WERI-Rb-1 (cell line): ENCODE data around the gene C16orf46.
A peak's percentile ranks its signal among the peaks of the same experiment; 100 is the strongest.

Experiments
- DNase-seq: peaks from one replicate; pipeline ENCODE4 v3.0.0-alpha.2; 2020
- H3K27ac ChIP-seq: fragments of 250-450 bp; sonication (Bioruptor Pico); 2 replicates; pipeline ENCODE4 v1.5.1; 2020; ENCODE audit warnings: mild to moderate bottlenecking, moderate library complexity
- H3K27me3 ChIP-seq: fragments of 250-450 bp; sonication (Bioruptor Pico); 2 replicates; pipeline ENCODE4 v1.5.1; 2021; ENCODE audit warnings: mild to moderate bottlenecking, low read depth, moderate library complexity; ENCODE audit not compliant: insufficient read depth, severe bottlenecking
- H3K36me3 ChIP-seq: fragments of 250-450 bp; sonication (Bioruptor Pico); 2 replicates; pipeline ENCODE4 v1.5.1; 2020; ENCODE audit warnings: mild to moderate bottlenecking, moderate library complexity
- H3K4me3 ChIP-seq: 2 replicates; pipeline ENCODE4 v1.5.1; 2011; ENCODE audit warnings: low read depth, mild to moderate bottlenecking, control low read depth, low read length
- H3K9me3 ChIP-seq: fragments of 250-450 bp; sonication (Bioruptor Pico); 2 replicates; pipeline ENCODE4 v1.5.1; 2021; ENCODE audit warnings: mild to moderate bottlenecking, moderate library complexity; ENCODE audit not compliant: severe bottlenecking
- CTCF ChIP-seq: IDR thresholded peaks from 2 replicates; pipeline ENCODE4 v1.5.1; 2011; ENCODE audit warnings: low read depth, mild to moderate bottlenecking, control low read depth, inconsistent platforms, low read length

Gene C16orf46

GRCh38 chr16:81099958-81100357, 22.9 kb upstream of the C16orf46 start:
- H3K36me3 ChIP-seq, result no peaks in the 10 kb centered on the region
- no peak overlapping the region for H3K4me3 ChIP-seq
- no peak for DNase-seq
- H3K27me3 ChIP-seq, result no peaks in the 10 kb centered on the region
- H3K9me3 ChIP-seq, result no peaks in the 10 kb centered on the region
- no peak for TF ChIP-seq CTCF
- H3K27ac ChIP-seq, result no peak overlapping the region

GRCh38 chr16:81097230-81097629, 20.2 kb upstream of the C16orf46 start:
- Histone ChIP-seq H3K36me3 (no peaks in the 10 kb centered on the region), H3K27me3 (no peaks in the 10 kb centered on the region), H3K9me3 (no peaks in the 10 kb centered on the region), H3K27ac (no peak overlapping the region), H3K4me3 (no peak overlapping the region)
- no peak for TF ChIP-seq CTCF
- DNase-seq, result no peak

- Histone ChIP-seq H3K9me3 (no peaks in the 10 kb centered on the region), H3K27ac (no peak overlapping the region), H3K36me3 (no peaks in the 10 kb centered on the region), H3K27me3 (no peaks in the 10 kb centered on the region), H3K4me3 (no peak overlapping the region)
- DNase-seq, result no peak
- no peak for TF ChIP-seq CTCF
Measured at GRCh38 chr16:81096715-81097208, 19.7 kb upstream of the C16orf46 start.

GRCh38 chr16:81095953-81096714, 19.1 kb upstream of the C16orf46 start, which contains the start of gene GCSH:
Gene GCSH, minus strand, starts transcription at chr16:81096395. Its CDS starts 117 bp downstream, at chr16:81096278.
- H3K27ac ChIP-seq, result peak within 1 kb of the TSS; percentile 71
- TF ChIP-seq CTCF, result no peak
- no peaks in the 10 kb centered on the region for H3K36me3 ChIP-seq
- H3K9me3 ChIP-seq, result no peaks in the 10 kb centered on the region
- H3K27me3 ChIP-seq, result no peaks in the 10 kb centered on the region
- peak; percentile 96 for DNase-seq
- peak within 1 kb of the TSS; percentile 52 for H3K4me3 ChIP-seq

GRCh38 chr16:81095653-81095952, 18.6 kb upstream of the C16orf46 start:
- Histone ChIP-seq H3K4me3 (peak overlapping the region; percentile 52), H3K27ac (peak overlapping the region; percentile 71), H3K9me3 (no peaks in the 10 kb centered on the region), H3K36me3 (no peaks in the 10 kb centered on the region), H3K27me3 (no peaks in the 10 kb centered on the region)
- peak; percentile 47 for DNase-seq
- TF ChIP-seq CTCF, result no peak
